Activated CD4-positive, alpha-beta T cell treated with anti-CD3 and anti-CD28 coated beads, Interleukin-10, Interleukin-2, amounts not matched to agents 100 ng/mL and 50 ng/mL, durations not matched to agents 16 hours and 8 hours (primary cell): ENCODE measurements around the gene MYCBP.
"Not testable (repeated sequence)": the region's sequence is repeated elsewhere in the genome, so short reads cannot be mapped to it uniquely, and the experiment has no call there.

Experiments used
- DNase-seq: peaks from one replicate; pipeline ENCODE4 v3.0.0-alpha.2; 2020

Gene MYCBP

DNA sequence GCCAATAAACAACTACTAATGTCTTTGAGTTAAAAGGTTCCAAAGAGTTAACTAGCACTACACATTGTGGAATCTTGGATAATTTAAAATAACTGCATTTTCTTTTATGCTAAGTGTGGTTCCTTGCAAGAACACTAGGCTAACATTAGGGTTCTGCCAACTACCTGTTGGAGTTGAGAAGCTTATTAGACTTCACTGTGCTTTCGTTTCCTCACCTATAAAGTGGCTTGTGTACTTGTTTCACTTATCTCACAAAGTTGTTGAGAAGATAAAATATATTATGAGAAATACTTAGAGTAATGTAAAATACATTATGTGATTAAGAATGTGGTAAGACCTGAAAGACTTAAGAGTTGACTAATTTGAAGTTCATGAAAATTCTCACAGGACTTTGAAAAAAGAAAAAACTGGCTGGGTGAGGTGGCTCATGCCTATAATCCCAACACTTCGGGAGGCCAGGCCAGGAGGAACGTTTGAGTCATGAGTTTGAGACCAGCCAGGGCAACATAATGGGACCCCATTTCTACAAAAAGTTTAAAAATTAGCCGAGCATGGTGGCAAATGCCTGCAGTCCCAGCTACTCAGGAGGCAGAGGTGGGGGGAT is 7.9 kb downstream of the MYCBP start:
- no peak for DNase-seq

- no peak for DNase-seq
Observed at GRCh38 chr1:38860454-38860795, 12.7 kb downstream of the MYCBP start.

DNA sequence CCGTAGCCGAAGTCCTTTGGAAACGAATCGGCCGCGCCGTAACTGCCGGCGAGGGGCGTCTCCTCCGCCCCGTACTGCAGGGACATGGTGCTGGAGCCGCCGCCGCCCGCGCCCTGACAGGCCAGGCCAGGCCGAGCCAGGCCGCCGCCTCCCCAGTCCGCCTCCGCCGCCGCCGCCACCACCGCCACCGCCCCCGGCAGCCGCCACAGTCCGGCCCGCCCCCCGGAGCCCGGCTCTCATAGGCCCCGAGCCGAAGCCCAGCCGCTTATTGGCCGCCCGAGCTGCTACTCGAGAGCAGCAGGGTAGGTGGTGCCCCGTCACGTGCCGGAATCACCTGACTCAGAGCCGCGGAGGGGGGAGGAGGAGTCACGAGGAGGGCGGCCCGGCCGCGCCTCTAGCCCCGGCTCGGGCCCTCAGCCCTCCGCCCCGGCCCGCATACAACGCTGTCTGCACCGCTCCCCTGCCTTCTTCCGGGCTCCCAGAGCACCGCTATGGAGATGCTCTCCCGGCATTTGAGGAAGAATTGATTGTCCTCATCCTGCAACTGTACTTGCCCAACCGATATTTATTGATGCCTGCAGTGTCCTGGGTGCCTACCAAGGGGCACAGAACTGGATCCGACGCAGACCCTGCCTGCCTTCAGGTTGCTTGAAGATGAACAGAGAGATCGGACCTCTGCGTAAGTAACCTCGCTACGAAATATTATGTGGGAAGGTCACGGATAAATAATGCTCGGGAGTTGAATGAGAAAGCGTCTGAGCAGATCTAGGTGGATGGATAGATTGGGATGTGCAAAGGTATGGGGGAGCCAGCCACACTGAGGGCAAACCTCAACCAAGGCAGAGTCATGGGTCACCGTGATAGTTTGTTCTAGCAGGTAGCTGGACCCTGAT is 13.3 kb downstream of the MYCBP start, which contains the start of gene RRAGC:
TSS of gene RRAGC (minus strand) at position 212 of the 893 bp plus-strand sequence. CDS start at position 86, 126 bp downstream.
- peak; percentile 99 for DNase-seq

DNA sequence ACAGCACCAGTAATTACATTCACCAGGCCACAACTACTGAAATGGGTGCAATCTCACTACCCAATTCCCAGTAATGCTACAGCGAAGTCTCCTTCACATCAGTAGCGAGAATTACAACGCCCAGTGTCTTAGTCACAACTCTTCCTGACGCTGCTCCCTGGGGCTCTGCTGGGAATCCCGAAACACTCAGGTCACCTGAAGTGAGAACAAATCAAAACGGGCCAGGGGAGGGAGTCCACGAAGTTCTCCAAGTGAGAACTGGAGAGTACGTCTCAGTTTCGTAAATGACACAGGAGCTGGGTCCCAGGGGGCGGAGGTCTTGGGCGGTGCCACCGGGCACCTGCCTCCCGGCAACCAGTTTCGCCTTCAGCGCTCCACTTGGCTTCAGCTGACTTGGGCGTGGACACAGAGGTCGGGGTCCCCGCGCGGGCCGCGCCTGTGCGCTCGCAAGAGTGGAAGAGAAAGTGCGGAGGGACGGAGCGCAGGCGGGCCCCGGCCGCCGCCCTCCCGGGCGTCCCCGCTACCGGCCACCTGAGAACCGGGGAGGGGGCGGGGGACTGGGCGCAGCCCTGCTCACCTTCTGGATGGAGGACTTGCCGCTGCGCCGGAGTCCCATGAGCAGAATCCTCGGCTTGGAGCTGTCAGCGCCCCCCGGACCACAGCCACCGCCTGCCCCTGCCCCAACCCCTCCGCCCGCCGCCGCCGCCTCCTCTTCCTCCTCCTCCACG is 14.2 kb downstream of the MYCBP start:
- peak; percentile 65 for DNase-seq

GRCh38 chr1:38852780-38853179 is 20.4 kb downstream of the MYCBP start:
- DNase-seq, result peak; percentile 86

DNA sequence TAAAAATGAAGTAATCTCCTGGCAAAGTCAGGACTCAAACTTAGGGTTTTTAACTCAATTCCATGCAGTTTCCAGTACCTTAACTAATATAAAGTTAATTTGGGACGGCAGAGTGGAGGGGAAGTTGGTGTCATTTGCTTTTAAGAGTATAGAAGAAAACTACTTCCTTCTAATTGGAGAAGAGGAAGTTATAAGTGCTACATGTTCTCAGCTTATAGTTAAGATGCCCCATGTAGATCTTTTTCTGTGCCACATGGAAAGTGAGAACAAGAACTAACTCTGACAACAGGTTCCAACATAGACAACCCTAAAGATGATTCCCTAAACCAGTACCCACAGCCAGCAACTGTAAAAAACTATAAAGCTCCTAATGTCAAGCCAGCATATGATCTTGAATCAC is 25.1 kb downstream of the MYCBP start:
- no peak for DNase-seq

DNA sequence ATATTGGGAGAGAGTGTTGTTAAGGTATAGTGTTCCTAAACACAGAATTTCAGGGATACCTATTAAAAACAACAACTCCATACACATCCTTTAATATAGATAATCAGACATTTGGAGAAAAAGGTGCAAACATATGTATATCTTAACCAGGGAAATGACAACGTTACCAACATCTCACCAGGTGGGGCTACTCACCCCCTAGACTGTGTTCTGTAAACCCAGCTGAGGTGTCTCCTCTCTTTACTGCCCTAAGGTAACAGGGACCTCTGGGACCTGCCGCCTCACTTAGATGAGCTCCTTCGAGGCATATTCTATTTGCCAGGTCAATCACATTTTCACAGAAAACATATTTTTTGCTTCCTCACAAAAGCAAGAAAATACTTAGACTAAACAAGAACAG is 26.9 kb downstream of the MYCBP start:
- DNase-seq, result no peak

DNA sequence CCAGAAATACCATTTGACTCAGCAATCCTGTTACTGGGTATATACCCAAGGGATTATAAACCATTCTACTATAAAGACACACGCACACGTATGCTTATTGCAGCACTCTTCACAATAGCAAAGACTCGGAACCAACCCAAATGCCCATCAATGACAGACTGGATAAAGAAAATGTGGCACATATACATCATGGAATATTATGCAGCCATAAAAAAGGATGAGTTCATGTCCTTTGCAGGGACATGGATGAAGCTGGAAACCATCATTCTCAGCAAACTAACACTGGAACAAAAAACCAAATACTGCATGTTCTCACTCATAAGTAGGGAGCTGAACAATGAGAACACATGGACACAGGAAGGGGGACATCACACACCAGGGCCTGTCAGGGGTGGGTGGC is 28.1 kb downstream of the MYCBP start:
- not testable (repeated sequence) for DNase-seq

GRCh38 chr1:38840281-38840680 is 32.9 kb downstream of the MYCBP start:
- DNase-seq, result no peak

GRCh38 chr1:38839363-38839762 is 33.8 kb downstream of the MYCBP start:
- no peak for DNase-seq

GRCh38 chr1:38836316-38836715 is 36.8 kb downstream of the MYCBP start:
- DNase-seq, result not testable (repeated sequence)

- DNase-seq, result peak; percentile 82
Observed at GRCh38 chr1:38834937-38835827, 38.0 kb downstream of the MYCBP start.

- no peak for DNase-seq
Observed at GRCh38 chr1:38834221-38834782, 38.8 kb downstream of the MYCBP start.

- DNase-seq, result no peak
Observed at GRCh38 chr1:38833146-38833545, 40.0 kb downstream of the MYCBP start.

GRCh38 chr1:38832370-38832734 is 40.8 kb downstream of the MYCBP start:
- DNase-seq, result no peak

DNA sequence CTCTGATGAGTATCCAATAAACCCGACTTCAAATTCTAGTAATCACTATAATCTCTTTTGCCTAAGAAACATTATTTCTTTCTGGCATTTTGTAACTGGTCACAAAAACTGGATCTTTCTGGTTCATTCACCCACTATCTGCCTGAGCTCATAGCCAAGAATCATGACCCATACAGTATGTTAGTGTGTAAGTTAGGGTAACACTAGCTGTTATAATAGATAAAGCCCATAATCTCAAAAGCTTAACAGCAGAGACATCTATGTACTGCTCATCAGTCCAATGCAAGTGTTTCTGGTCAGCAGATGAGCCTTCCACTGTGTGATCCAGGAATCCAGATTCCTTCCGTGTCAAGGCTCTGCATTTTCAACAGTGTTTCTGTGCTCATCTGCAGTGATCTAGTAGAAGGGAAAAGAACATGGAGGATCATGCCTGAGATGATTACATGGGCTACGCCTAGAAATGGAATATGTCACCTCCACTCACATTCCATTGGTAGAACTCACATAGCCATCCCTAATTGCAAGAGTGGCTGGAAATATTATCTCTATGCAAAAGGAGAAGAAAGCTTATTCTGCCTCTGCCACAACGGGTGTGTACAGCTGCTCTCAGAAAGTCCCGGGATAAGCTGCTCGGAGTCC is 41.3 kb downstream of the MYCBP start:
- DNase-seq, result no peak

DNA sequence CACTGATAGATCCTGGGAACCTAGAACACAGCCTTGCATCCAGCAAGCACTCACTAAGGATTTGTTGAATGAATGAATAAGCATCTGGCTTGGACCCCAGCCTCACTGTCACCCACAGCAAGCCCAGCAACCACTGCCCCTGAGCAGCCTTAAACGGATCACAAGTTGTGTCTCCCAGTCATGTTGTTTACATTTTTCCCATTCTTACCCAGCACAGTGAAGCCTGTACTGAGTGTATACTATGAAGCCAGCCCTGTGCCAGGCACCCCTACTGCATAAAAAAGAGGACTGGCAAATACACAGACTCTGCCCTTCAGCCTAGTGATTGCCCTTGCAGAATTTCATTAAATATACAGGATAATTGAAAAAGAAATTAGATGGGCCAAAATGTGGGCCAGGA is 43.8 kb downstream of the MYCBP start:
- DNase-seq, result no peak

GRCh38 chr1:38827318-38827717 is 45.8 kb downstream of the MYCBP start:
- no peak for DNase-seq

DNA sequence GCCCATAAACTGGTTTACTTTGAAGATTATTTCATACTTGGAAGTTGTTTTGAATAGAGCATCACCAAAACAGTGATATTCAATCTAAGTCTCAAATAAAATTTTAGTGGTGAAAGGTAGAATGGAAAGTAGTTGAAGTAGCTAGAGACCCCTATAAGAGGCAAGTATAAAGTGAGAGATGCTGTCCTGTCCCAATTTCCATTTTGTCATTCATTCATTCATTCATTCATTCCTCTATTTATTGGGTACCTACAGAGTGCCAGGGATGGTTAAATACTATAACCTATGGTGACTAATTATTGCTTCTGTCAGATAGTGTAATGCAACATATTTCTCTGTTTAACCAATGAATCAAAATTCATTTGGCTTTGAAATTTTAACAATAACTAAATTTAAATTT is 46.3 kb downstream of the MYCBP start:
- DNase-seq, result no peak

- DNase-seq, result no peak
Observed at GRCh38 chr1:38826262-38826661, 46.9 kb downstream of the MYCBP start.

DNA sequence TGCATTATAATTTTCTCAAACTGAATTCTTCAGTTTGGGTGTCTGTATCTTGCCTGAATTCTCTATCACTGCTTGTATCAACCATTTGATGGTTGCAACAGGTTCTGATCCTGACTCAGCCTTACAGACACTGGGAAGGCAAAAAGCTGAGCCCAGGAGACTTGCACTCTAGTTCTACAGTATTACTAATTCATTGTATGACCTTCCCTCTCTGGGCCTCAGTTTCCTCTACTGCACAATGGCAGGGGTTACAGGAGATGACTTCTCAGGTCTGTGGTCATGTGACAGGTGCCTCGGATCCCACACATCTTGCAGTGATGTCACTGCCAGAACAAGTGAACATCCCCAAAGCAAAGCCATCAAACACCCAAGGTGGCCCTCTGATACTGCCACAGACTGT is 52.3 kb downstream of the MYCBP start:
- no peak for DNase-seq

DNA sequence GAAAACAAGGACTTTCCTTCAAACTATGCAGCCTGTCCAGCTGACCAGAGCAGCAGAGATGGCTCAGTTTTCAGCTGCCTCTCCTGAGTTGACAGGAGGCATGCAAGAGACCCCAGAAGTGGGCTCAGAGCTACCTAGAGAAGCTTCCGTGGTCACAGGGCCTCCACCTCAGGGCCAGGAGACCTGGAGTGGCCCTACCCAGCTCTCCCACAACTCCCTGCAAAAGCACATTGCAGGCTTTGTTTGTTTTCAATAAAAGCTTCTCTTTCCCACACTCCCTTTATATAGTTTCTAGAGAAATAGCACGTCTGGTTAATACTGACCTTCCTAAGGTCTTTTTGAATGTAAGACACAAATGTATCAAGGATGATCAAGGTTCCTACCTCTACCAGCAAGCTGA is 53.6 kb downstream of the MYCBP start:
- DNase-seq, result no peak
